ENCODE data around the gene CBX8.

CBX8 gene

DNA sequence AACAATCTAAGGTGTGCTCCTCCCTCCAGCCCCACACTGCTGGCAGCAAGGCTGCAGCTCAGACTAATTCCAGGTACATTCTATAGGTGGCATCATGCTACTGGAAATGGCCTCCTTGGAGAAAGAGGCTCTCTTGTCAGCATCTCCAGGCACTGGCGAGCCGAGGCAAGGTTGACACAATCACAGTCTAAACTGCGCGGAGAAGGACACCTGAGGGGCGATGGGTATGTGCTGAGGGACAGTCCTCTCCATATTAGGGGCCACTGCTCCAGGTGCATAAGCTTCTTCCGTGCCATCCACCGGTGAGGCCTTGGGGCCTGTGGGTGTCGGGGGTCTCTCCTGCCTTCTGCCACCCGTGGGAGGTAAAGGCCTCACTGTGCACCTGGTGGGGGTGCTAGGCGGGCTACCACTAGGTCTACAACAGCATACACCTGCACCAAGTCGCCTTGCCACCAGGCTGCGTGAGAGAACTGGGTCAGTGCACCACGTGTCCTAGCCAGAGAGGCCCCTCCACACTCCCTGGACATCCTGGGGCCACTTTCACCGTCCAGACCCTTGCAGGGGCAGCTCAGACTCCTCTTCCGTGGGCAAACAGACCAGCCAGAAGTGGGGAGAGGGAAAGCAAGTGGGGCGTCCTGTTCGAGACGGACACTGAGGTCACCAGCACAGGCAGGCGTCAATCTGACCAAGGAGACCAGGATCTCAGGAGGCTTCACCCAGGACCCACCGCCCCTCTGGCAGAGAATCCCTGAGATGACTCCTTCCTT lies 12.1 kb upstream of the CBX8 start:
- in situ Hi-C loops (cut with MboI; ENCODE audit: low sequenced_read_pairs) = no loop called here

DNA sequence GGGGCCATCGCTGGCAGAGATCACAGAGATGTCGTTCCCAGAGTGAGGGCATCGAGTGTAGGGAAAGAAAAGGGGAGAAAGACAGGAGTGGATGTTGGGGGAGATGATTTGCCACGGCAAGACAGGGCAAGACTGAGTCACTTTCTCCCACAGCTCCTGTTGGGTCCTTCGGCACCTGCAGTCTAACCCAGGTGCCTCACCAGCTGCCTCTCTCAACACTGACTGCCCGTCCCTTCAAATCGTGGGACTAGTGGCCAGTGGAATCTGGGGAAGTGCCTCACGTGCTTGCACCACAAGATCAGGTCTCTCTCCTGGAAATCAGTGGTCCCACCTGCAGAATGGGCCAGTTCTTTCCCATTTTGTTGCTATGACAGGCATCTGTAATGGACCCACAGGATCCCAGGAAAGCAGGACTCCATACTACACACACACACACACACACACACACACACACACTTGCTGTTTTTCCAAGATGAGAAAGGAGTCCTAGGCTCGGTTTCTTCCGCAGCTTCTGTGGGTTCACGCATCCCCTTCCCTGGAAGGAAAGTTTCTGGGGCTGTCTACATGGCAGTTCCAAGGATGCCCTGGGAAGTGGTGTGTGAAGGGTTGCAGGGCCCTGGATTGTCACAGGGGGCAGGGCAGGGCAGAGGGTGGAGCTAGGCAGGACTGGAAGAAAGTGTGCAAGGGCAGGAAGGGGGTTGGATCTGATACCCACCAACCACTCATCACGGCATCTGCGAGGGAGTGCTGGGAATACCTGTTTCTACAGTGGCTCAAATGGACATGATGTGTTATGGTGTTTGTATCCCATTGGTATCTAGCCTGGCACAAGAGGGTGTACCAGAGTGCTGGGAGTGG lies 10.2 kb upstream of the CBX8 start:
- in situ Hi-C loops (cut with MboI; ENCODE audit: low sequenced_read_pairs) = no loop called here

GRCh38 chr17:79806446-79806760 lies 9.5 kb upstream of the CBX8 start:
- in situ Hi-C loops (cut with MboI; ENCODE audit: low sequenced_read_pairs) = no loop called here

DNA sequence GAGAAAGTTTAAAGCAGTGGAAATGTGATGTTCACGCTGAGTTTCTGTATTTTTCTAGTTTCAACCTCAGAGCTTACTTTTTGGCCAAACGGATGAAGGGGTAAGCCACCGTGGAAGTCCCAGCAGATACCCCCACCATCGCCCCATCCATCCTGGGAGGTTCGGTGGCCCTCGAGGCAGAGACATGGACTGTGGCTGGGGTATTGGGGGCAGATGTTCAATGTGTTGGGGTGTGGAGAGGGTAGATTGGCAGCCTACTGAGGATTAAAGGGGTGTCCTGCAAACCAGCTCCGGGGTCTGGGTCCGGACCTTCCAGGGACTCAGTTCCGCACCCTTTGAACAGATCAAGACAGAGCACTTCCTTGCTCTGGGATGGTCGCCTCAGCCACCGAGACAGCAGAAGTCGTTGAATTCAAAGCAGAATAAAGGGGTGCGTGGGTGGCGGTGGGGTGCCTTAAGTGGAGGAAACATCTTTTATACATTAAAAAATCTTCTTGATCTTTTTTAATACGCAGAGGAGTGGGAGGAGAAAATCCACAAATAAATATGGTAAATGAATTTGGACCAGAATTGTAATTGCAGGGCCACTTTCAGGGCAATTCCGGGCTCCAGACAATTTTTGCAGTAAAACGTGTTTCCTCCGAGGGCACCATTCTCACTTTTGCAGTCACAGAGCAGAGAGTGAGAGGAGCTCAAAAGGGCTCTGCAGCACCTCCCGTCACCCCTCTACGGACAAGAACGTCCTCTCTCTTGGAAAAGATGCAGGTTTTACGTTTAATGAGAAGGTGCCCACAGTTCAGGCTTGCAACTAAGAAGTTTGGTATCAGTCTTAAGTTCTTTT lies 8.2 kb upstream of the CBX8 start:
- in situ Hi-C loops (cut with MboI; ENCODE audit: low sequenced_read_pairs) = no loop called here

DNA sequence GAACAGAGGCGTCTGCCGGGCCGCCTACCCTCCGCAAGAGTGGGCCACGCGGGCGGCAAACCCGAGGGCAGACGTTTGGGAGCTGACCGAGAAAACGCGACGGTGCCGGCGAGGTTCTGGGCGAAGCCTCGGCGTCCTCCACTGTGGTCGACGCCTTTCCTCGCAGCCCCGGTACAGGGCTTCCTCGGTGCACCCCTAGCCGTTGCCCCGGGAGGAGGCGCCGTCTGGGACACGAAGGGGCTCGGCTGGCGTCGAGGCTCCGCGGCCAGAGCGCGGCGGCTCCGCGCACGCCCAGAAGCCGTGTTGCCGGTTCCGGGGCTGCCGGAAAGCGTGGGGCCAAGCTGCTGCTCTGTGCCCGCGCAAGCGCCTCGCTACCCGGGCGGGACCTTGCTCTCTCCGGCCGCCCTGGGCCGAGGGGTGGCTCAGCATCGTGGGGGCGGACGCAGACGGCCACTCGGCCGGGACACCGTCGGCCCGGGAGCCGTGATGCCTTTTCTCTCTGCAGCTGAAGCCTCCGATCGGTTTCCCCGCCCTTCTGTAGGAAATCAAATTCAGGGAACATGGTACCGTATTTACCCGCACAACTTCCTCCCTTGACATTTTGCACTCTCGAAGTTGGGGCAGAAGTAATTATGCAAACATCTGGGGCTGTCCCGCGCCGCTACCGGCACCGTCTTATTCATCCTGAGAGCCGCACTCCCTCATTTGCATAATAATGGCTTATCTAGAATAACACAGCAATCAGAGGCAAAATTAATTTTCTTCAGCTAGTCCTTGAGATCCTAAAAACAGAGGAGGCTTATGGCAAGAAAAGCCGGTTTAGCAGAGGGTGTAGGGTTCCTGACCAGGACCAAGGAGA lies 7.3 kb upstream of the CBX8 start:
- in situ Hi-C loops (cut with MboI; ENCODE audit: low sequenced_read_pairs) = no loop called here

DNA sequence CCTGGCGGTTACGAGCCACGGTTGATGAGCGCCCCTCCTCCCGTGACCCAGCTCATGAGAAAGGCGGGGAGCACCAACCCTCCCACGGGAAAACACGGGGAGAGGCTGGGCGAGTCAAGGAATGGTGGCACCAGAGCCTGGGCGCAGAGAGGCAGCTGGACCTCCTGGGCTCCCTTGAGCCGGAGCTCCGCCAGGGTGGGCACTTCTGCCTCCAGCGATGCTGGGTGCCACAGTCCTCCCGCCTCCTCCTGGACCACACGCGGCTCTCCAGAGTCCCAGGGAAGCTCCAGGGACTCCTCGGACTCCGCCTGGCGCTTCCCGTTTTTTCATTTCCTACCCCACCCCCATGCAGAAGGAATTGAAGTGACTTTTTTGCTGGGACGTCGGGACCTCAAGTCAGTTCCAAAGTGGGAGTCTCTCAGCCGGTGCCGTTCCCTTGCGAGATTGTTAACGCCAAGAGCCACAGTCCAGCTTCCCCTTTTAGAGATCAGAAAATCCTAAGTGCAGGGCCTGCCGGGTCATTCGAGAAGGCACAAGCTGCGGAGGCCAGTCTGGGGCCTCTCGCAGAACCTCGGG lies 6.6 kb upstream of the CBX8 start:
- in situ Hi-C loops (cut with MboI; ENCODE audit: low sequenced_read_pairs) = no loop called here

DNA sequence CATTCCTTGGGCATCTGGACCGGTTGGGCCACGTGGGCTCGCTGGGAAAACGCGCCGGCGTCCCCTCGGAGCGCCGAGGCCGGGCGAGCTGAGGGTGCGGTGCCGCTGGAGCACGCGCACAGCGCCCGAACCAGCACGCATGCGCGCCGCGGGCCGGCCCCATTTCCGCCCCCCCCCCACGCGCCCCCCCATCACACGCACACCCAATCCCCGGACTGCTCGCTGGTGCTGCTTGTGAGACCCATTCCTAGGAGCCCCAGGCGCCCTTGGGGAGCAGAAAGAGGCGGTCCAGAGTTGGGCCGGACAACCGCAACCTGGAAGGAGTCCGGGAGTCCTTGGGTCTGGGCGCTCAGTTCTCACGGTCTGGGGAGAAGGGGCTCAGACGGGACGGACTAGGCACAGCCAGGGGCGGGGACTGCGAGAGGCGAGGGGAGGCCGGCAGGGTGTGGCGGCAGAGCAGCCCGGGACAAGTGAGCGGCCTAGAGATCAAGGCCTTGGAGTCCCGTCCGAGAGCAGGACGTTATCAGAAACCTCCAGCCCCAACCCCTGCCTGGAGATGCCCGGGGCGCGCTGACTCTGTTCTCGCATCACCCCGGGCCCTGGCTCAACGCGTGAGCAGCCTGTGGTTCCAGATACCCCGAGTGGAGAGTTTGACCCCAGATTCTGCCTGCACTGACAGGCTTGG lies 6.0 kb upstream of the CBX8 start:
- in situ Hi-C loops (cut with MboI; ENCODE audit: low sequenced_read_pairs) = no loop called here

GRCh38 chr17:79802039-79802735 lies 5.3 kb upstream of the CBX8 start:
- in situ Hi-C loops (cut with MboI; ENCODE audit: low sequenced_read_pairs) = no loop called here

- in situ Hi-C loops (cut with MboI; ENCODE audit: low sequenced_read_pairs) = no loop called here
These were observed 4.5 kb upstream of the CBX8 start for GRCh38 chr17:79801156-79802038.

DNA sequence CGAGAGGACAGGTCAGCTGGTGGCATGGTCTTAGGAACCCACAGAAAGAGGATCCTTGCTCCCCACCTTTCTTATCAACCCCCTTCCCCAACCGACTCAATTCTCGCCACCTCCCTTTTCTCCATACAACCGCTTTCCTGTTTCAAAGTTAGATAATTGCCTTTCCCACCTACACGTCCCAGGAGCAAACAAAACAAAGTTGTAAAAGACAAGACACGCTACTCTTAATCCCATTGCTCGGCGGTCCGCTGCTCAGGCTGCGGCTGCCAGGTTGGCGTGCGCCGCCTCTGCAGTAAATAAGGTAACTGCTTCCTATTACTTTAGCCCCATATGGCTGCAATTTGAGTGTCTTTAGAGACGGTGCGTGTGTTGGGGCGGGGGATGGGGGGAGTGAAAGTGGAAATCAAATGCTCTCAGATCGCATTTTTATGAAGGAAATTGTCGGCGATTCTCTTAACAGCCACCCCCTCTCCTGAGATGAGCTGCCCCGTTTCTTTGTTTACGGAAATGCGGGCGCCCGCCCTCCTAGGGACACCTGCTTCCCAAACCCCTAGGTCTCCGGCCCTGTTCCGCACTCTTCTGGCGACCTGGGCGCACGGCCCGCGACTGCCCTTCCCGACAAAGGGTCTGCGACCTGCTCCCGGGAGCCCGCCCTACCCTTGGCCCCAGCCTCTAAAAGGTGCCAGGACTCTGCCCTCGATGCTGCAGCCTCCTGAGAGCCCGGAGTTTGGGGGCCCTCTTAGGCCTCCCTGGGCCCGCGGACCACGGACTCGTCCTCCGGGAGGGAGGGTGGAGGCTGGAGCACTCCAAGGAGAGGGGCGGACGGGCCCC lies 3.7 kb upstream of the CBX8 start:
- in situ Hi-C loops (cut with MboI; ENCODE audit: low sequenced_read_pairs) = no loop called here

DNA sequence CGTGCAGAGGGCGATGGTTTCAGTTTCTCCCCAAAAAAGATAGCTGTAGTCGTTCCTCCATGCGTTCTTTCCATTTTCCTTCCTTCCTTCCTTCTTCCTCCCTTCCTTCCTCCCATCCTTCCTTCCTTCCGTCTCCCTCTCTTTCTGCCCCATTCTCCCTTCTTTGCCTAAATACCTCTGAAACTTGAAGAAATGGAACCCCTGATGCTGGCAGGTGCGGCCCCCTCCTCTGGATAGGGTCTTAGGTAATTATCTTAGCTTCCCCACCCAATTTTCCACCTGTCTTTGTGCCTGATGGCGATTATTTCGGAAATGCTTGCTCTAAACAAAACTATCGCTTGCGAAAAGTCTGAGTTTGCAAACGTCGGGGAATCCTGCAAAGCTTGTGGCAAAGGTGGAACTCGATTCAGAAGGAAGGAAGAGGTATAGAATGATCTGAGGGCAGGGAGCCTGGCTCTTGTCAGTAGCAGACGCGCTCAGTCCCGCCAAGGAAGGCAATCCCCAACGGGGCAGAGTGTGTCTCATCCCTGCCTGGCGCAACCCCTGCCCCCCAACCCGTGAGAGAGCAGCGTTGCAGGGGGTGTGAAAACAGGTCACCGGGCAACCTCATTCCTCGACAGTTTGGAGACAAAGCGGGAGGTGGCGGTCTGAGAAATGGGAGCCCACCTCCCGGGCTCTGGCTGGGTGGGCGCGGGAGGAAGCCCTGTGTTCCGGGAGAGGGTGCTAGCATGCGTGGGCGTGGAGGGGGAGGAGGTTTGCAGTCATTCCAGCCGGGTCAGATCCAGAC lies 2.9 kb upstream of the CBX8 start:
- in situ Hi-C loops (cut with MboI; ENCODE audit: low sequenced_read_pairs) = no loop called here

DNA sequence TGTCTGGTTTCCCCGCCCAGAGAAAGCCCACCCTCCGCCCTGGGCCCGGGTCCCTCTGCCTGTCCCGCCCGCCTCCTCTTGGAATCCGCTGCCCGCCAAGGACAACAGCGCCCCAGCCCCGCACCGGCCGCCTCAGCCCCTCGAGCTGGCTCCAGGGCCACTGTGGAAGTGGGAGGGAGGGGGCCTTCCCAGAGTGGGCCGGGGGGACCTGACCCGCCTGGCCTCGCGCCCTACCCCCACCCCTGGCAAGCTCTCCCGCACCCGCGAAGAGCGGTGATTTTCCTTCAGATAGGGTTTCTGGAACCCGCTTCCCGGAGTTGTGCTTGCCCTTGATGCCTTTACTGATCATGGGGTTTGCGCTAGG lies 2.3 kb upstream of the CBX8 start:
- in situ Hi-C loops (cut with MboI; ENCODE audit: low sequenced_read_pairs) = no loop called here

DNA sequence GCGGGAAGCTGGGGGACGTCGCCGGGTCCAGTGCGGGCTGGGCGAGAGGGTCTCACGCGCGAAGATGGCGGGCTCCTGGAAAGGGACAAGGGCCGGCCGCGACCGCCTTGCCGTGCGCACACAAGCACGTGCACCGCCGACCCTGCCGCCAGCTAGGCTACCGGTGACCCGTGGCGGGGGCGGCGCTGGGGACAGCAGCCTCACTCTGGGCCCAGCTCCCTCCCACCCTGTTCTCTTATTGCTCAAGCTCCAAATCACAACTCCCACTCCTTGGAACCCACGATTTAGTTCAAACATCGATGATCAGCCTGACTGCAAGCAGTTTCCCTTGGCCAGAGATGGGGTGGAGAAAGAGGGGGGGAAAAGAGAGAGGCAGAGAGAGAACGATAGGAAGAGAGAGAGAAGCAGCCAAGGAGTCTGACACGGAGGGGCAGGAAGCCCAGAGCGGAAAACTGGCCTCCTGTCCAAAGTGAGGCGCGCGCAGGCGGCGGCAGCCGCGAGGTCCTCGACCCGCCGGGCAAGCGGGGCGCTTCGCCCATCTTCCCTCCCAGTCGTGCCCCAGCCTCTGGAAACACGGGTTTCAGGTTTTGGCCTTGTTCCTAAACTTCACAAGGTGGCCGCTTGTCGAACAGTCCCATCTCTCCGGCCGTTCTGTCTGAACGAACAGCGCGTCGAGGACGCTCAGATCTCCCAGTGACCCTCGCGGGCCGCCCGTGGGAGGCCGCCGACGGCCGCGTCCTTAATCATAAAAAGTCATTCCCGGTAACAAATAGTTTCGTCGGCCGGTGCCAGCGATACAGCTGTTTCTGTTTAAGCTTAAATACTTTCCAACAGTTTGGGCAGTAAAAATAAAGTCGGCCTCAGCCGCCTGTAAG lies 1.7 kb upstream of the CBX8 start:
- in situ Hi-C loops (cut with MboI; ENCODE audit: low sequenced_read_pairs) = no loop called here

DNA sequence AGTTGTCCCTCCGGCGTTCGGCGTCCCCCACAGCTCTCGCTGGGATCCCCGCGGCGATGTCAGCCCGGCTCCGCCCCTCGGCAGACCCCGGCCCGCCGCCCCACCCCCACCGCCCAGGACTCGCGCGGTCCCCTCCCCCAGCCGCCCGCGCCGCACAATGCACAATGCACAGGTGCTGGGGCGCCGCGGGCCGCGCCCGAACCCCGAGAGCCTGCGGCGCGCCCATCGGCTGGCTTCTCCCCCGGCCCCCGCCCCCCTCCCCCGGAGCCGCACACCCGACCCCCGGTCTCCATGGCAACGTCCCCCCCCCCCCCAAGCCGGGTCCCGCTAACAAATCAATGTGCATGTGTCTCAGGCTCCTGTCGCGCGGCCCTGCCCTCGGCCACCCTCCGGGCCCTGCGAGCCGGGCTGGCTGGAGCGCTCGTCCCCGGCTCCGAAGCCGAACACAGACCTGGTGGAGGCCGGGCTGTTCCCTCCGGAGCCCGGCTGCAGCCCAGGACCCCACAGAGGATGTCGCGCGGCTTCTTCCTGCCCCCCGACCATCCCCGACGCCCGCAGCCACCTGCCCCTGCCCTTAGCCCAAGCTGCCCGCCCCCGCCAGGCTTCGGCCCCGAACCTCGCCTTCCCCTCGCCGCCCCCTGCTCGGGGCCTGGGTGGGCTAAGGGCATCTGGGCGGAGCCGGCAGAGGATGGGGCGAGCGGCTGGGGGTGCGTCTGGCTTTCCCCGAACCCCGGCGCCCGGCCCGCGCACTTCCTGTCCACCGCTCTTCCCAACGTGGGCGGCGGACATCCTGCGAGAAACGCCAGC lies 818 bp upstream of the CBX8 start:
- in situ Hi-C loops (cut with MboI; ENCODE audit: low sequenced_read_pairs) = no loop called here

- in situ Hi-C loops (cut with MboI; ENCODE audit: low sequenced_read_pairs) = no loop called here
These were observed 474 bp downstream of the CBX8 start for GRCh38 chr17:79796444-79796762.
